ENCODE data around the gene XYLB.

XYLB gene

DNA sequence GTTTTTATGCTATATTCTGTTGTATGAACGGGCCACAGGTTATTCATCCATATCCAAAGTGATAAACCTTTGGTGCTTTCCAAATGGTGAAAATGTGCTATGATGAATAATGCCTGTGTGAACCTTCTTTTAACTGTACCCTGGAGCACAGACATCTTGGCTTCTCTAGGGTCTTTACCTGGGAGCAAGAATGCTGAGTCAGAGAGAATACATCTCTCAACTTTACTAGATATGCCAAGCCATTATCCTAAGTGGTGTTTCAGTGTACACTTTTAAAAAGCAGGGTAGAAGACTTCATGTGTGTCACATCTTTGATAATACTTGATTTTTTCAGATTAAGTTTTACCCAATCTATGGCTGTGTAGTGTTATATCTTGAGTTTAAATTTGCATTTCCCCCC is 23.5 kb upstream of the XYLB start:
- DNase-seq (ENCODE audit: low spot score): no peak

DNA sequence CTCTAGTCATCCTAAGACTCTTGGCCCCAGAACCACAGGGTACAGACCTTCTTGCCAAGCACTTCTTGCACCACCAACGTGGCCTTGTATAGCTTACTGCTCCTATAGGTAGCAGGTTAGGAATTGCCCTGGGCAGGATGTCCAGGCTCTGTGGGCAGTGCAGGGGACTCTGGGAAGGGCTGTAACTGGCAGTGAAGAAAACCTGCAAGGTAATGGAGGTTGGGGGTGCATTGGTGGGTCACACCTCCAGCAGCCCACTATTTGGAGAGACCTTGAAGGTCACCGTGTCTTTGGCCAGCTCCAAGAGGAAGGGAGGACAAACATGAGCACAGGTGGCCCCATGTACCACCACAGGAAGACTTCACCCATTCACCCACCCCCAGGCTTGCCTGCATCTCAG is 21.3 kb upstream of the XYLB start:
- no peak for DNase-seq (ENCODE audit: low spot score)

DNA sequence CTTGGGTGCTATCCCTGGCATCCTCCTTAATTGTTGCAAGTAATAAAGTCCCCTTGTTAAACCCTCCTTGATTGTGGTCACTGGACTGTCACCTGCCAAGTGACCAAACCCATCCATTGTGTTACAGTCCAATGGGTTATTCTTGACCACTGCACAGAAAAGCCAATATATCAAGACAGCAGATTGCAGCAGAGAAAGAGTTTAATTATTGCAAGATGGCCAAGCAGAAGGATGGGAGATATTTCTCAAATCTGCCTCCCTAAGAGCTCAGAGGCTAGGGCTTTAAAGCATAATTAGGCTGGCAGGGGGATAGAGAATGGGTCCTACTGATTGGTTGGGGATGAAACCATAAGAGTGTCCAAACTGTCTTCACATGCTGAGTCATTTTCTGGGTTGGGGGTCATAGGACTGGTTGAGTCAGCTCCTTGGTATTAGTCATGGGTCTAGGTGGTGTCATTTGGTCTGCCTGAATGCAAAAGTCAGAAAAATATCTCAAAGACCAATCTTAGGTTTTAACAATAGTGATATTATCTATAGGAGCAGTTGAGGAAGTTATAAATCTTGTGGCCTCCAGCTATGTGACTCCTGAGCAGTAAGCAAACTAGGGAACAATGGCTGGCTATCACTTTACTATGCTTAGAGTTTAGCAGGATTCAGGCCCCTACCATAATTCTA is 19.1 kb upstream of the XYLB start:
- no peak for DNase-seq (ENCODE audit: low spot score)

DNA sequence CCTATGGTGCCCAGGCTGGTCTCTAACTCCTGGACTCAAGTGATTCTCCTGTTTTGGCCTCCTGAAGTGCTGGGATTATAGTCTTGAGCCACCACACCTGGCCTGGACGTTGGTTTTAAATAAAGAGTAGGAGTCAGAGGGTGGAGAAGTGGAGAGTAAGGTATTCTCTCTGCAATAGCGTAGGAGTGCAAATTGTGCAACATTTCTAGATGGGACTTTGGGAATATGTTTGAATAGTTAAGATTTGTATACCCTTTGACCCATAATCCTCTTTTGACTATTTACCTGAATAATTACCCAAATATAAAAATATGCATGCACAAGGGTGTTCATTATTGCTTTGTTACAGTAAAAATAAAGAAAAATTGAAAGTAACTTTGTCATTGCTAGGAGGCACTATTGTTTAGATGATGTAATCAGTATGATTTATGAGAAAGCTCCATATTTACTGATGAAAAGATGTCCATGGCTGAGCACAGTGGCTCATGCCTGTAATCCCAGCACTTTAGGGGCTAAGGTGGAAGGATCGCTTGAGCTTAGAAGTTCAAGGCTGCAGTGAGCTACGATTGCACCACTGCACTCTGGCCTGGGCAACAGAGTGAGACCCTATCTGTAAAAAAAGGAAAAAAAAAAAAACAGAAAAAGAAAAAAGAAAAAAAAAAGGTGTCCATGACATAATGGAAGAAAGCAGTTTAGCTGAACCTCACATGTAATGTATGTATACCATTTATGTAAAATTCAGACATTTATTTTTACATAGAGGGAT is 15.1 kb upstream of the XYLB start:
- no peak for DNase-seq (ENCODE audit: low spot score)

DNA sequence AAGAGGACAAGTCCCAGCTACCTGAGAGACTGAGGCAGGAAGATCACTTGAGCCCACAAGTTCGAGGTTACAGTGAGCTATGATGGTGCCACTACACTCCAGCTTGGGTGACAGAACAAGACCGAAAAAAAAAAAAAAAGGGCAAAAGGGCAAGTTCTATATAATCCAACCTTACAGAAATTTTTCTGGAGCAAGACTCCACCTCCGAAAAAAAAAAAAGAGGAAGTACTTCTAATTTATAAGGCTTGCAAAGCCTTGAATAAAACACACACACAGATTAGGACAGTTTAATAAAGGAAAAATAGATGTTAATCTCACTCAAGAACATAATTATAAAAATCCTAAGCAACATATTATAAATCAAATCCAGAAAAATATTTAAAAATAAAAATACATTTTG is 14.4 kb upstream of the XYLB start:
- DNase-seq (ENCODE audit: low spot score): no peak

DNA sequence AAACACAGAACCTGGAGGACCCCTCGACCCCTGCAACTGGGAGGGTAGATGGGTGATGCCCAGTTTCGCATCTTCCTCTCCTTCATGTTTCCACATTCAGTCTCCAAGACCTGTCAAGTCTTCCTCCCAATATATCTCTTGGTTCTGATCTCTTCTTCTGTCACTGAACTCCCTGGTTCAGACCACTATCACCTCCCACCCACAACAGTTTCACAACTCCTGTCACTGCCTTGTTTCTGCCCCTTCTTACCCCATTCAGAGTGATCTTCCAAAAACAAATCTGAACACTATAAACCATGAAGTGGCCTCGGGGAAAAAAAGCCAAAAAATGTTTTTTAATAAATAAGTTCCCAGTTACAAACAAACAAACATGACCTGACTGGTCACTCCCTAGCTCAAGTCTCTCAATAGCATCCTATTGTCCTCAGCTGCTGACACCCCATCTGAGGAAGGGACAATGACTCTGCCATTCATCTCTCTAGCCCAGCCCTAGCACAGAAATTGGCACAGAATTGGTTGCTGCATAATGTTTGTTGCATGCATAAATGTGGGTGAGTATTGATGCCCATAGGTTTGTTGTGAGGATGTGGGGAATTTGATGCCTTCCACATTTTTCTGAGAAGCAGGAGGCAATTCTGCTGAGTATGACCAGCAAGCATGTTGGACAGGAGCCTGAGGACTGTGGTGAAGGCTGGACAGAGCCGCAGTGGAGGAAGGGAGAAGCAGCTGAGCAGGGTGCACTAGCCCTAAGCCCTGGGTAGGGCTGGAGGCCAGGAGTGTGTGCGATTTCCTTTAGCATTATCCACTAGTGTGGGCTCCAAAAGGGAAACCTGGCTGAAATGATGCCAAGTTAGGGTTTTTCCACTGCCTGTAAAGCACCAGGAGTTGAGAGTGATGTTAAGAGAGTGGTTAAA is 12.2 kb upstream of the XYLB start:
- no peak for DNase-seq (ENCODE audit: low spot score)

DNA sequence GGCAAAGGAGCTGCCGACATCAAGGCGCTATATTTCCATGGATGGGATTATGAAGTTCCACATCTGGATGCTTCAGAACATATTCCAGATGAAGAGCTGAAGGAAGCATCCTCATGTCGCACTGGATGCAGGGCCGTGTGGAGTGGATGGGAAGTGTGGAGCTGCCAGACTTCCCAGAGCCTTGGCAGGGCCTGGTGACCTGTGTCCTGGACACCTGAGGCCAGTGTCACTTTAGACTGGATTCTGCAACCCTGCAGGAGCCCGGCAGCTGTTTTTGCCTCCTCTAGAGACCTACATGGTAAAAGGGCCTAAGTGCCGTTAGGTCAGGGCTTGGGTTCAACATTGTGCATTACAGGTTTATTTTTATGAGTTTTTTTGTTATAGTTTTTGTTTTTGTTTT is 11.3 kb upstream of the XYLB start:
- no peak for DNase-seq (ENCODE audit: low spot score)

DNA sequence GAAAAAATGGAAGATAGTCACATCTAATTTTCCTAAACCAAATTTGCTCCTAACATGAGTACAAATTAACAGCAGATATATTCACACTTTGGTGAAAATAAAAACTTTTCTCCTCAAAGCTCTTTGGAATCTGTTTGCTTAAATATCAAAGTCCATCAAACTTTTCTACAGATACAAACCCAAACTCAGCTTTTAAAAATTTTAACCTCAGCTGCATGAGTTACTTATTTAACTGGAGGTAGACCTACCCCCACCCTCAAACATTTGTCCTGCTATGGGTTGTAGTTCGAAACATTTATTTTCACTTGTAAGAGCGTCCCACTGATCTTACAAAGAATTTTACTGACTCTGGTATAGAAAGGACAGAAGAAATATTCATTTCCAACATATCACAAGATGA is 8.9 kb upstream of the XYLB start:
- DNase-seq (ENCODE audit: low spot score): no peak

DNA sequence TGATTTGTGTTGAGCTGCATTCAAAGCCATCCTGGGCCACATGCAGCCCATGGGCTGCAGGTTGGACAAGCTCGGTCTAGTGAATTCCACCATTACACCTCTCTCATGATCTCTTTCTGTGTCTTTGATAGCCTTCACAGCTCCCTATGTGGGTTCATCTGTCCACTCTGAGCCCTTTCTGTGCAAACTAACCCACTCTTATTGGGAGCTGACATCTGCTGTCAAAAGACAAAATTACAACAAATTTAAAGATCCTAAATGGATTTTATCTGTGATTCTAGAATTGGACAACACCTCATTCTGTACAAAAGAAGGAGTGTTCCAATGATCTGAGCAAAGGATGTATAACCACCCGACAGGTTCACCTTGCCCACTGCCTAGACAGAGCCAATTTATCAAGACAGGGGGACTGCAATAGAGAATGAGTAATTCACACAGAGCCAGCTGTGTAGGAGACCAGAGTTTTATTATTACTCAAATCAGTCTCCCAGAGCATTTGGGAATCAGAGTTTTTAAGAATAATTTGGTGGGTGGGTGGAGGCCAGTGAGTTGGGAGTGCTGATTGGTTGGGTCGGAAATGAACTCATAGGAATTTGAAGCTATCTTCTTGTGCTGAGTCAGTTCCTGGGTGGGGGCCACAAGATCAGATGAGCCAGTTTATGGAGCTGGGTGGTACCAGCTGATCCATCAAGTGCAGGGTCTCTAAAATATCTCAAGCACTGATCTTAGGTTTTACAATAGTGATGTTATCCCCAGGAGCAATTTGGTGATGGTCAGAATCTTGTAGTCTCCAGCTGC is 2.6 kb upstream of the XYLB start:
- no peak for DNase-seq (ENCODE audit: low spot score)

DNA sequence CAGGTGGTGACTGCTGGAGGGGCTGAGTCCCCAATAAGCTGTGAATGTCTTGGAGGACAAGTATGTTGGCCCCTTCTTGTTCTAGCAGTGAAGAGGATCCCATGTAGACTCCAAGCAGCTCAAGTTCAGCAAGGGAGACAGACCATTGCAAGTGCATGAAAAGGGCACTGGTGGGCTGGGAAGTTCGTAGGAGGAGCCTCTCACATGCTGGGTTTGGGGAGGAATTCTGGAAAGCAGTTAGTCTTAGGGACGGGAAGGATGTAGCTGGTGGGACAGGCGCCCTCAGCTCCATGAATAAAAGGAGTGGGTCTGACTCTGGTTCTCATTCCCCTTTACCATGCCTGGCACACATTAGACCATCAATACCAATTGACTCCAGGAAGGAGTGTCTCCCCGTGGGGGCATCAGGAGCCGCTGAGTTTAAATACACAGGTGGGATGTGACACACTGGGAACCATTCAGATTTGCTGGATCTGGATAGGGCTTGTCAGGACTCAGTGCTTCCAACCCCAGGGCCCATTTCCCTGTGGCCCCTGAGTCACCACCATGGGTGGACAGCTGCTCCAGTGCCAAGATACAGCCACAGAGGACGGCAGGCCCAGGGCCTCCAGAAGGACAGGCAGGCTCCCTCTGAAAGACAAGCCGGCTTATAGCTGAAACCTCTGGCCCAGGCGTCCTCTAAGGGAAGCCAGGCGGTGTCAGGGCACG is 552 bp upstream of the XYLB start:
- DNase-seq (ENCODE audit: low spot score): no peak

DNA sequence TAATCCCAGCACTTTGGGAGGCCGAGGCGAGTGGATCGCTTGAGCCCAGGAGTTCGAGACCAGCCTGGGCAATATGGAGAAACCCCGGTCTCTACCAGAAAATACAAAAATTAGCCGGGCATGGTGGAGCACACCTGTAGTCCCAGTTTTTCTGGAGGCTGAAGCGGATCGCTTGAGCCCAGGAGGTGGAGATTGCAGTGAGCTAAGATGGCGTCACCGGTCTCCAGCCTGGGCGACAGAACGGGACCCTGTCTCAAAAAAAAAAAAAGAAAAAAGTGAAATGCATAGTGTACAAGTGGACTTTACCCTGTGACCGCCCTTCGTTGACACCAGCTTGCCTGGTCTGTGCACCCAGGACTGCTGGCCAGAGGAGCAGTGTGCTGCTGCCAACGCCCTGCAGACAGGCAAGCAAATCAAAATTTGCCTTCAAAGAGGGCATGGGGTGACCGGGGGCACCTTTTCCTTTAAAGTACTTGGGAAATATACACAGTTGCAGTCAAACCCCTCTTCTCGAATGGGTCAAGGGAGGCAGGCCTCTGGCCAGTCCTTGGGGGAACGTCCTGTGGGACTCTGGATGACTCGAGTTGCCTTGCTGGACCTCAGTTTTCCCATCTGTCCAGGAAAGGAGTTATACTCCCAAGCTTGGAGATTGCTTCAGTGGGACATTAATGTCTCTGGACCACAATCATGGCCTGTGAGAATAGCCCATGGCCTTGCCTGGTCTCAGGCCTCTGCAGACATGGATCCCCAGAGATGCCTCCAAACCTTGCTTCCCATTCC is 1.0 kb downstream of the XYLB start:
- no peak for DNase-seq (ENCODE audit: low spot score)

DNA sequence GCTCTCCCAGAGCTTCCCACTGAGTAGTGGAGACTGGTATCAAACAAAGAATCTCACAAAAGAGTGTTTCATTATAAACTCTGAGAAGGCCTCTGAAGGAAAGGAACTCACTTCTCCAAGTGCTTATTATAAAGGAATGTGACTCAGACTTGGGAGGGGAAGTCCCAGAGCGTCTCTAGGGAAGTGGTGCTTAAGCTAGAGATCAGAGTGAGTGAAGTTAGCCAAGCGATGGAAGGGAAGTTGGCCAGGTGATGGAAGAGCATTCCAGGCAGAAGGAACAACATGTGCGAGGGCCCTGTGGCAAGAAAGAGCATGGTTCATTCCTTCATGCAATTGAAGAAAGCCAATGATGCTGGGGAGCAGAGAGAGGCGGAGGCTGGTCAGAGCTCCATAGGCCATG is 2.3 kb downstream of the XYLB start:
- DNase-seq (ENCODE audit: low spot score): no peak

DNA sequence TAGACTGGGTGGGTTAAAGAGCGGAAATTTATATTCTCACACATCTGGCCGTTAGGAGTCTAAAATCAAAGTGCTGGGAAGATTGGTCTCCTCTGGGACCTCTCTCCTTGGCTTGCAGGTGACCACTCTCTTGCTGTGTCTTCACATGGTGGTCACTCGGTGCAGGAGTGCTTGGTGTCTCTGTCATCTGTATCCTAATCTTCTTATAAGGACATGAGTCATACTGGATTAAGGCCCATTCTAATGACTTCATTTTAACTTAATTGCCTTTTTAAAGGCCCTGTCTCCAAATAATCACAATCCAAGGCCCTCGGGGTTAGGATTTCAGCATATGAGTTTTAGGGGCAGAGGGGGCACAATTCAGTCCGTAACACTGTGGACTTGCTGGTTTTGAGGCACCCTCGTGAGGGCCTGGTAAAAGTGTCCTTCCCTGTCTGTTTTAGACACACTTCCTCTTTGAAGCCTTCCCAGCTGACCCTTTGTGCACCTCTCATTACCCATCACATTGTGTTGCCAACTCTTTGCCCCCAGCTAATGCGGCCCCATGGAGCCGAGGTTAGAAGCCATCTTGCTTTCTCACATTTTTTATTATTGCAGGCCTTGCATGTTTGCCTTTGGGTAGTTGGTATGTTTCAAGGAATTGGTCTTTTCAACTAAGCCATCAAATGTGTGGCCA is 3.2 kb downstream of the XYLB start:
- no peak for DNase-seq (ENCODE audit: low spot score)

DNA sequence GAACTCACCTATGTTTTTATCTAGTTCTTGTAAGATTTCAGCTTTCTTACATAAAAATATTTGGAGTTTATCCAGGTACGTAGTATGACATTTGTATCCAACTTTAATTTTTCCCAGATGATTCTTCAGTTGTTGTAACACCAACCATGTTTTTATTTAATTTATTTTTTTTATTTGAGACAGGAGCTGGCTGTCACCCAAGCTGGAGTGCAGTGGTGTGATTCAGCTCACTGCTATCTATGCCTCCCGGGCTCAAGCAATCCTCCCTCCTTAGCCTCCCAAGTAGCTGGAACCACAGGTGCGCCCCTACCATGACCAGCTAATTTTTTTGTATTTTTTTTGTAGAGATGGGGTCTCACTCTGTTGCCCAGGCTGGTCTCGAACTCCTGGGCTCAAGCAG is 6.6 kb downstream of the XYLB start:
- DNase-seq (ENCODE audit: low spot score): no peak

DNA sequence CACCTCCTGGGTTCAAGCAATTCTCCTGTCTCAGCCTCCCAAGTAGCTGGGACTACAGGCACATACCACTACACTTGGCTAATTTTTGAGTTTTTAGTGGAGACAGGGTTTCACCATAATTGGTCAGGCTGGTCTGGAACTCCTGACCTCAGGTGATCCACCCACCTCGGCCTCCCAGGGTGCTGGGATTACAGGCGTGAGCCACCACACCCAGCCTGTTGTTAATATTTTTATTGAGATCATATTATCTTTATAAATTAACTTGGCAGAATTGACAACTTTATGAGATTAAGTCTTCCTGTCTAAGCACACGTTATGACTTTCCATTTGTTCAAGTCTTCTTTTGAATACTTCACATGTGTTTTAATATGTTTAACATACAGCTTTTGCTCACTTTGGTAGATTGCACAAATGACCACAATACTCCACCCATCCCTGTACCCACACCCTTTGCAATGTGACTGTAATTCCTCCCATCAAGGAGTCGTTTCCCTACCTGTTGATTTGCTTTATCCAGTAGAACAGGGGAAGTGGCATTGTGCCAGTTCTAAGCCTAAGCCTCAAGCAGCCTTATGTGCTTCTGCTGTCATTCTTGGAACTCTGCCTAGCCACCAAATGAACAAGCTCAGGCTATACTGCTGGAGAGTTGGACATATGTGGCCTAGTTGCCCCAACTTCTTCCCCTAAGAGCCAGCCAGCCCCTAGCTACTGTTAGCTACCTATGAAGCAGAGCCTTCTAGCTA is 8.2 kb downstream of the XYLB start:
- no peak for DNase-seq (ENCODE audit: low spot score)

DNA sequence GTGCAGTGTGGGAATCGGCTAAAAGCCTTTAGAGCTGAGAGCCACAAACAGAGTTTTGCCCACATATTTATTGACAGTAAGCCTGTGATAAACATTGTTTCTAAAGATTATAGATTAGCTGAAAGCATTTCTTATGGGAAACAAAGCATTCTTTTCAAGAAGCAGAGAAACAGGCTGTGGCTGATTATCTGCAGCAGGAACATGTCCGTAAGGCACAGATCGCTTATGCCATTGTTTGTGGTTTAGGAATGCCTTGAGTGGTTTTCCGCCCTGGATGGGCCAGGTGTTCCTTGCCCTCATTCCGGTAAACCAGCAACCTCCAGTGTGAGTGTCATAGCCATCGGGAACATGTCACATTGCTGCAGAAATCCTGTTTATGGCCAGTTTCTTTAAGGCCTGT is 12.5 kb downstream of the XYLB start:
- no peak for DNase-seq (ENCODE audit: low spot score)

DNA sequence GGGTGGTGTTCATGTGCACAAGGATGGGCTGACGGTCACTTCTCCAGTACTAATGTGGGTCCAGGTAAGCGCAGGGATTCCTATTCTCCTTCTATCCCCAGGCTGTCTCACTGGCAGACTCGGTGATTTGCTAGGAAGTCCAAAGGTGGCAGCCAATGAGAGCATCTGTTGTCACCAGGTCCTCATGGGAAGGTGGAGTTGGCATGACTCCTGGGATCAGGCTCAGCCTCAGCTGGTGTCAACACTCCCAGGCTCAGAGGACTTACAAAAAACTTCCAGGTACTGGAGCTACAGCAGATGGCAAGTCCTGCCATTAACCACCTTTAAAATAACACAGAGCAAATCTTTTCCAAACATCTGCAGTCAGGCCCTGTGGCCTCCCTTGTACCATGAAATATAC is 13.8 kb downstream of the XYLB start:
- no peak for DNase-seq (ENCODE audit: low spot score)

DNA sequence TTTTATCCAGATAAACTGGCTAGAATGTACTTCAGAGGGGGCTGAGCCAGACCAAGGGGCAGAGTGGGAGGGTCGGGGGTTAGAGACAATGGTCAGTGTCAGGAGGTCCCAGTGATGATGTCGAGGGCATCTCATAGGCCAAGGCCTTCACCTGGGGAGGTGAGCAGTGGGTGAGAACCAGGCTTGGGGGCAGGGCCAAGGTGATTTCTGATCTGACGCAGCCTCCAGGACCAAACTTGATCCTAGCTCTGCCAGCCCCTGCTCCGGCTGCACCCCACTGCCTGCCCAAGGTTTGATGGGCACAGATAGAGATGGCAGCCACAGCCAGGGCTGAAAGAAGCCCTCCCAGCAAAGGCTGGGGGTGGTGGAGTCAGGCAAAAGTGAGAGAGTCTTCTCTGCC is 14.9 kb downstream of the XYLB start:
- no peak for DNase-seq (ENCODE audit: low spot score)

DNA sequence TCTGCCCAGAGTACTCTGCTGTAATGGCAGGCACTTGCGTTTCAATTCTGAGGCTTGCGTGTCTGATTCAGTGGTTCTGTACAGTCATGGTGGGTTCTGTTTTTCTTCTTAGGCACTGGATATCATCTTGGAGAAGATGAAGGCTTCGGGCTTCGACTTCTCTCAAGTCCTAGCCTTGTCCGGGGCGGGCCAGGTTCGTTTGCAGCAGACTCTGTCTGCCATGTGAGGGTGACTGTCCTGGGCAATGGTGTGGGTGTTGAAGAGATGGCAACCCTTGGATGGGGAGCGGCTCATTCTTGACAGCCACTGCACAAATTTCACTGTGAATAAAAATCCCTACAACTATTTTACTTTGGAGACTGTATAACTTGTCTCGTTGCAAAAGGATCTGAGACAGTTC is 16.2 kb downstream of the XYLB start:
- DNase-seq (ENCODE audit: low spot score): no peak

All from CD4-positive, alpha-beta T cell treated with Interleukin-2 at 100 ng/mL for 4 hours (primary cell).